VCaP (cell line): ENCODE data around the gene CECR2.

Source experiments
- H3K27ac ChIP-seq: fragments of 450-650 bp; 2 replicates; pipeline ENCODE4 v1.5.1; 2017
- TF ChIP-seq, protein P1 (sequence below): fragments of 450-650 bp; conservative IDR thresholded peaks from 2 replicates; pipeline ENCODE4 v1.5.1; 2017; ENCODE audit warnings: mild to moderate bottlenecking, moderate library complexity

CECR2 gene

DNA sequence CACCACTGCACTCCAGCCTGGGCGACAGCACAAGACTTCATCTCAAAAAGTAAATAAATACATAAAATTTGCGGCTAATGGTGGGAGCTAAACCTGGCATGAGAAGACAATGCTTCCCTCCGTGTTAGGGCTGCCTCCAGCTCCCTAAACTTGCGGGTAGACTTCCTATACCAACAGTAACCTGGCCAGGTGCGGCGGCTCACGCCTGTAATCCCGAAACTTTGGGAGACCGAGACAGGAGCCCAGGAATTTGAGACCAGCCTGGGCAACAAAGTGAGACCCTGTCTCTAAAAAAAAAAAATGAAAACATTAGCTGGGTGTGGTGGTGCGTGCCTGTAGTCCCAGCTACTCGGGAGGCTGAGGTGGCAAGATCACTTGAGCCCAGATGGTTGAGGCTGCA, 219.3 kb downstream of the CECR2 start:
- H3K27ac ChIP-seq, result no peak overlapping the region
- TF ChIP-seq, protein P1, sequence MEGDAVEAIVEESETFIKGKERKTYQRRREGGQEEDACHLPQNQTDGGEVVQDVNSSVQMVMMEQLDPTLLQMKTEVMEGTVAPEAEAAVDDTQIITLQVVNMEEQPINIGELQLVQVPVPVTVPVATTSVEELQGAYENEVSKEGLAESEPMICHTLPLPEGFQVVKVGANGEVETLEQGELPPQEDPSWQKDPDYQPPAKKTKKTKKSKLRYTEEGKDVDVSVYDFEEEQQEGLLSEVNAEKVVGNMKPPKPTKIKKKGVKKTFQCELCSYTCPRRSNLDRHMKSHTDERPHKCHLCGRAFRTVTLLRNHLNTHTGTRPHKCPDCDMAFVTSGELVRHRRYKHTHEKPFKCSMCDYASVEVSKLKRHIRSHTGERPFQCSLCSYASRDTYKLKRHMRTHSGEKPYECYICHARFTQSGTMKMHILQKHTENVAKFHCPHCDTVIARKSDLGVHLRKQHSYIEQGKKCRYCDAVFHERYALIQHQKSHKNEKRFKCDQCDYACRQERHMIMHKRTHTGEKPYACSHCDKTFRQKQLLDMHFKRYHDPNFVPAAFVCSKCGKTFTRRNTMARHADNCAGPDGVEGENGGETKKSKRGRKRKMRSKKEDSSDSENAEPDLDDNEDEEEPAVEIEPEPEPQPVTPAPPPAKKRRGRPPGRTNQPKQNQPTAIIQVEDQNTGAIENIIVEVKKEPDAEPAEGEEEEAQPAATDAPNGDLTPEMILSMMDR, result no peak

DNA sequence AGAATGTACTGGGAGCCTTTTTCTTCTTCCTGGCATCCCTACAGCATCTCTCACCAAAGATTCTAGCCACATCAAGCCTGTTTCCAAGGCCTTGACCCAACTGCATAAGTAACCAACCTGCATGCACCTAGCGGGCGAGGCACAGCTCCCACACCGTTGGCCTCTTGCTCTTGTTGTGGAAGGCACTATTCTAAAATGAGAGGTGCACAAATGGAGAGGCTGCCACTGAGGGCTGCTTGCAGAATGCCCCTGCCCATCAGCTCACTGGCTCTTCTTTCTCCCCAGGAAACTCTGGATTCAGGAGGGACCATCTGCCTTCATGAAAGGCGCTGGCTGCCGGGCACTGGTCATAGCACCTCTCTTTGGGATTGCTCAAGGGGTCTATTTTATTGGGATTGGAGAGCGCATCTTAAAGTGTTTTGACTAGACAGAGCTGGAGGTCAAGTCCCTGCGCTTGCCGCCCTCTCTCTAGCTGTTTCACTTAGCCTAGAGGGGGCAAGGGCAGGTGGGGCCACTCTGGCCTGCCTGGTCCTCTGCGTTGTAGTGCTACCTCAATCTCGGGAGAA, 220.6 kb downstream of the CECR2 start:
- TF ChIP-seq, protein P1, result no peak
- no peak overlapping the region for H3K27ac ChIP-seq

DNA sequence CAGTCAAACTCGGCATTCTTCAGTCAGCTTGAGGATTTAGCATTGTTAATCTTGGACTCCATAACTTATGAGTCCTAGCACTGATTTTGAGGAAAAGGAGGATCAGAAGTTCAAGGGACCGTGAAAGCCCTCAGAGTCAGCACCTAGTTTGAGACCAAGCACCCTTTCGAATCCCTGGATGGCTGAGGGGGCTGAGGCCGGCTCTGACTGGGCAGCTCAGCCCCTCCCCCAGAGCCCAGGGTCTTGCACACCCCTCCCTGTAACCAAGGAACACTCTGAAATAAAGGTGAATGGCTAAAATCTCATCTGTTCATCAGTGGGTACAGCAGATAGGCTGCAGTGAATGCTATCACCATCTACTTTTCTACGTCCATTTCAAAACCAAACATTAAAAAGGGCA, 221.3 kb downstream of the CECR2 start:
- TF ChIP-seq, protein P1, result no peak
- no peak overlapping the region; the same call in 1 of the 2 replicates for H3K27ac ChIP-seq

DNA sequence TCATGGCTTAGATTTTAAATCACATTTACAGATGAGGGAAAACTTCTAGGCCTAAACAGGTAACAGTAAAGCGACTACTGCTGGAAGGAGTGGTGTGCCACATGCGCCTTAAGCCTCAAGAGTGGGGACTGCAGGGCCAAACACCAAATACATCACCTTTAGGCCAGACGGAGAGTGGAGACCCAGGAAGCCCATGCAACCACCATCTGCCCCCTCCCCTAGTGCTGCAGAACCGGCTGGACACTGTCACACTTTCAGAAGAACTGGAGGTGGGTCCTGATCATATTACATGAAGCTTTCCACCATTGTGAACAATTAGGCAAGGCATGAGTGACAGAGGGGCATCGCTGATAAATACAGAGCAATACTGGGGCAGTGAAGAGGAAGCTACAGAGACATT, 222.9 kb downstream of the CECR2 start:
- TF ChIP-seq, protein P1, result no peak
- H3K27ac ChIP-seq, result peak overlapping the region; percentile 26; the same call in 1 of the 2 replicates

DNA sequence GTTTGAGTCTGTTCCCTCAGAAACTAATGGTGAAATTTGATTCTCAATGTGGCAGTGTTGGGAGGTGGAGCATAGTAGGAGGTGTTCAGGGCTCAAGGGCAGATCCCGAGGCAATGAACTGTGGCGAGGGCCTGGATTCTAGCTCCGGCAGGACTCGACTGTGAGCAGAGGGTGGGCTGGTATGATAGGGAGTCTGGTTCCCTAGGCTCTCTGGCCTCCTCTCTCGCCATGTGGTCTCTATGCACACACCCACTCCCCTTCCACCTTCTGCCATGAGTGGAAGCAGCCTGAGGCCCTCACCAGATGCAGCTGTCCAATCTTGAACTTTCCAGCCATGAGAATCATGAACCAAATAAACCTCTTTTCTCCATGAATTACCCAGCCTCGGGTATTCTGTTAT, 227.0 kb downstream of the CECR2 start:
- H3K27ac ChIP-seq, result no peak overlapping the region
- TF ChIP-seq, protein P1, result no peak

DNA sequence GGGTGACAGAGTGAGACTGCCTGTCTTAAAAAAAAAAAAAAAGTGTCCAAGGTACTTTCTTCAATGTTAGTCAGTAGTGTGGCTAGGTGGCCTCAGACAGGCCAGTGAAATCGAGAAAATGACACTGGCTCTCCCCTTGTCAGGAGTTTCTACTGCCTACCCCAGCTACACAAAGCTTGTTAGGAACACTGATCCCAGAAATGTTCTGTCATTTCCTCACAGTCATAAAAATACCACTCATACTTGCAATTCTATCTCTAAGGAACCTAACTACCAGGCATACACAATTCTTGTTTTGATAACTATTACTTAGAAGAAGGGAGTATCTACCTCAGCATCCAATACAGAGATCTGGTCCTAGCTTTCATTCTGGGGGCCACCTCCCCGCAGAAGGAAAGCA, 228.0 kb downstream of the CECR2 start:
- TF ChIP-seq, protein P1, result no peak
- peak overlapping the region; percentile 95; the same call in 1 of the 2 replicates for H3K27ac ChIP-seq

DNA sequence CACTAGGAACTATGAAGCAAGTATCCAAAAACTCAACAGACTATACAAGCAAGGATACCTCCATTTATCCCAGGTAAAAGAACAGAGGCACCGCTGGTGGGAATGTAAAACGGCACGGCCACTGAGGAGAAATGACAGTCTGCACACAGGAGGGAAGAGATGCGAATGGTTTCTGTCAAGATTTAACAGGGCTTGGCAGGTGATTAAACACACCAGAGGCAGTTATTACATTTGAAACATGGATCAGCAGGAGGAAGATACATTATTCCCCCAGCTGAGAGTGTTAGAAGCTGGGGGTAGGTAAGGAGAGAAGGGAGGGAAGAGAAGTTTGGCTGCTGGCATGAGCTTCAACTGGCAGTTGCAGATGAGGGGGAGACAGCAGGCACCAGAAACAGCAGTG, 229.1 kb downstream of the CECR2 start:
- TF ChIP-seq, protein P1, result no peak
- H3K27ac ChIP-seq, result peak overlapping the region; percentile 95; the same call in 1 of the 2 replicates
